ENCODE data around the gene ZSWIM4. TPM values are rescaled to one million over a fixed set of nuclear protein-coding genes. Genes with fewer than 3 reads are reported as not detected.

Gene ZSWIM4
- total RNA-seq, 4 donors from 2014 or later: 2.8 to 19.8 (median 4.0) TPM

DNA sequence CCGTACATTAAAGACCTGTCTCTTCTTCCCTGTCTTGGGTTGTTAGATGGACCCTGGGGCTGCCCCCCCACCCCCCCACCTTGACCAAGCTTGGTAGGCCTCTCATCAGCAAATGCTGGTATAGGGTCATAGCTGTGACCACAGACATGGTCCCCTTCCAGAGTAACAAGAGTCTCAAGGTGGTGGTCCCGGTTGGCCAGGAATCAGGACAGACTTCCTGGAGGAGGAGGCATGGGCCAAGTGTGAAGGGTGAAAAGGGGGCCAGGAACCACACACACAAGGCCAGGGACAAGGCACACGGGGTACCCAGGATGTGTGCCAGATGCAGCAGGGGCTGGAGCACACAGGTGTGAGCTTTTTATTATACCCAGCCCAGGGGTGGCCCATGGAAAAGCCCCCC is 32.0 kb upstream of the ZSWIM4 start:
- H3K27me3 ChIP-seq: no peaks in the 10 kb centered on the region
- no peak overlapping the region for H3K4me3 ChIP-seq
- no peak for TF ChIP-seq CTCF (IDR thresholded peaks at IDR 0.05)
- peaks cover 0 to 24% (median 9%) of the 10 kb centered on the region in 4 donors for H3K4me1 ChIP-seq
- H3K36me3 ChIP-seq: peaks cover 2 to 63% (median 32%) of the 10 kb centered on the region in 3 donors
- no peak overlapping the region for H3K27ac ChIP-seq
- no peak for DNase-seq (ENCODE audit: low spot score in 2 of 2)
- WGBS, 2 donors: 88 to 97% methylated on average over 3 of the region's 3 CpGs
- no peaks in the 10 kb centered on the region for H3K9me3 ChIP-seq

GRCh38 chr19:13764101-13764807 is 31.0 kb upstream of the ZSWIM4 start, which contains the start of gene MRI1:
MRI1 (plus strand) TSS chr19:13764522; CDS start chr19:13764589, 67 bp downstream.
- 21 to 42% methylated on average over 11 to 22 of the region's 67 CpGs for WGBS, 2 donors
- Histone ChIP-seq H3K36me3 (peaks cover 5 to 63% (median 30%) of the 10 kb centered on the region in 3 donors), H3K4me3 (peak within 1 kb of the TSS; percentile 60 to 90 (median 75)), H3K9me3 (no peaks in the 10 kb centered on the region), H3K27me3 (no peaks in the 10 kb centered on the region), H3K4me1 (peaks cover 0 to 24% (median 9%) of the 10 kb centered on the region in 4 donors), H3K27ac (peak within 1 kb of the TSS; percentile 45 to 87 (median 80))
- DNase-seq (ENCODE audit: low spot score in 2 of 2): peak; percentile 60 to 64
- TF ChIP-seq EP300 (IDR thresholded peaks at IDR 0.05): peak in 1 of 2 donors; percentile 70
- no peak for TF ChIP-seq POLR2A (IDR thresholded peaks at IDR 0.05)
- no peak for TF ChIP-seq CTCF (IDR thresholded peaks at IDR 0.05)

GRCh38 chr19:13764821-13765394 is 30.3 kb upstream of the ZSWIM4 start:
- WGBS, 2 donors: 4% methylated on average over 14 to 31 of the region's 48 CpGs
- no peak for TF ChIP-seq EP300 (IDR thresholded peaks at IDR 0.05)
- Histone ChIP-seq H3K9me3 (no peaks in the 10 kb centered on the region), H3K27me3 (no peaks in the 10 kb centered on the region), H3K4me1 (peaks cover 0 to 24% (median 9%) of the 10 kb centered on the region in 4 donors), H3K4me3 (peak overlapping the region; percentile 60 to 90 (median 75)), H3K27ac (peak overlapping the region; percentile 45 to 87 (median 80)), H3K36me3 (peaks cover 5 to 63% (median 32%) of the 10 kb centered on the region in 3 donors)
- no peak for DNase-seq (ENCODE audit: low spot score in 2 of 2)

- Histone ChIP-seq H3K27me3 (no peaks in the 10 kb centered on the region), H3K36me3 (peaks cover 5 to 63% (median 31%) of the 10 kb centered on the region in 3 donors), H3K4me1 (peaks cover 0 to 24% (median 9%) of the 10 kb centered on the region in 4 donors), H3K4me3 (peak overlapping the region; percentile 60 to 90 (median 75)), H3K27ac (peak overlapping the region in 3 of 4 donors; percentile 74 to 87 (median 86)), H3K9me3 (no peaks in the 10 kb centered on the region)
- WGBS, 2 donors: 45 to 52% methylated on average over 19 of the region's 19 CpGs
- TF ChIP-seq EP300 (IDR thresholded peaks at IDR 0.05): no peak
- no peak for TF ChIP-seq POLR2A (IDR thresholded peaks at IDR 0.05)
- no peak for TF ChIP-seq CTCF (IDR thresholded peaks at IDR 0.05)
- no peak for DNase-seq (ENCODE audit: low spot score in 2 of 2)
Measured at GRCh38 chr19:13765395-13766094, 29.7 kb upstream of the ZSWIM4 start.

DNA sequence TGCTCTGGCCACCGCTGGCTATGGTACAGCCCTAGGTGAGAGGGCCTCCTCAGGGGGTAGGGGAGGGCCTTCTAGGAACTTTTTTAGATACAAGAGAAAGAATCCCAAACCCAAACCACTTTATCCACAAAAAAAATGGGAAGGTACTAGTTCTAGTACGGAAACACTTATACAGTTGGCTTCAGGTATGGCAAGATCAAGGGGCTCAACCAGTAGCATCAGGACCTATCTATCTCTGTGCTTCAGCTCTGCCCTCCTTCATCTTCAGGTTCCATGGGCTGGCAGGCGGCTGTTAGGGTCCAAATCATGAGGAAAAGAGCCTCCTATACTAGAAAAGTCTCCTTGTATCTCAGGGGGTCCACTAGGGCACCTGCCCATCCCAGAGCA is 29.2 kb upstream of the ZSWIM4 start:
- peaks cover 5 to 63% (median 36%) of the 10 kb centered on the region in 3 donors for H3K36me3 ChIP-seq
- H3K27me3 ChIP-seq: no peaks in the 10 kb centered on the region
- DNase-seq (ENCODE audit: low spot score in 2 of 2): no peak
- H3K27ac ChIP-seq: peak overlapping the region in 1 of 4 donors; percentile 86
- H3K9me3 ChIP-seq: no peaks in the 10 kb centered on the region
- 93 to 97% methylated on average over 3 of the region's 3 CpGs for WGBS, 2 donors
- TF ChIP-seq EP300 (IDR thresholded peaks at IDR 0.05) (no peak), CTCF (IDR thresholded peaks at IDR 0.05) (no peak), POLR2A (IDR thresholded peaks at IDR 0.05) (no peak)
- H3K4me3 ChIP-seq: no peak overlapping the region
- H3K4me1 ChIP-seq: peaks cover 0 to 24% (median 9%) of the 10 kb centered on the region in 4 donors

Measured in tibial nerve (tissue), 4 donors.